HepG2 (cell line): ENCODE measurements around the gene LIN7A. TPM values are rescaled to one million over a fixed set of nuclear protein-coding genes. Genes with fewer than 3 reads are reported as not detected.

Experiments used
- ATAC-seq: fragments of 200-7000 bp; cut with Tn5 transposase; 3 replicates; pipeline ENCODE4 v1.9.1; 2020; ENCODE audit warnings: mild to moderate bottlenecking, moderate library complexity
- BruUV-seq: library from RNA; stranded (reverse); fragments of 400-500 nt; replicated peaks from 2 replicates; lab custom pipeline; 2021; lab: Mats Ljungman, UMichigan
- CTCF ChIA-PET: fragments of 300-600 bp; formaldehyde crosslinking; extraction: SDS; loops from one replicate; lab custom pipeline; 2021; ENCODE audit warnings: low total read pairs, inconsistent platforms, low intra/inter-chr PET ratio; lab: Yijun Ruan, JAX
- POLR2A ChIA-PET: fragments of 350-600 bp; sonication (Branson Sonifier 250); formaldehyde crosslinking; loops from one replicate; lab custom pipeline; 2020; ENCODE audit warnings: antibody characterized with exemption, inconsistent platforms; lab: Yijun Ruan, JAX
- DNase-seq: peaks from one replicate; pipeline ENCODE4 v3.0.0-alpha.2; 2015; ENCODE audit warnings: low spot score
- FAIRE-seq: peaks from 3 replicates; lab custom pipeline; 2011; peaks lifted over from hg19 to GRCh38; lab: Jason Lieb, UNC
- H2AFZ ChIP-seq: one replicate; pipeline ENCODE4 v1.6.1; 2011; ENCODE audit warnings: low read length, inconsistent platforms
- H3K27ac ChIP-seq: fragments of 300-600 bp; 3 replicates; pipeline ENCODE4 v1.8.0; 2011; ENCODE audit warnings: mixed run types, mild to moderate bottlenecking, mixed read lengths, low read length, inconsistent platforms; ENCODE audit not compliant: insufficient read depth; ENCODE audit errors: extremely low read length
- H3K27me3 ChIP-seq, 2 experiments: fragments of 200-600 bp in 1 of 2; 2 replicates in 1 of 2; 3 replicates in 1 of 2; pipeline versions ENCODE4 v1.6.0 to v1.8.0; 2011; ENCODE audit warnings: low read length in 2 of 2, mild to moderate bottlenecking in 2 of 2, moderate library complexity in 2 of 2, inconsistent platforms in 1 of 2; ENCODE audit not compliant: insufficient read depth in 2 of 2, control insufficient read depth in 1 of 2
- H3K36me3 ChIP-seq, 2 experiments: fragments of 200-600 bp in 1 of 2; replicated peaks in 1 of 2; 2 replicates in 1 of 2; 3 replicates in 1 of 2; pipeline versions ENCODE4 v1.5.1 to v1.8.0; 2011; ENCODE audit warnings: low read length in 2 of 2, inconsistent platforms in 1 of 2; ENCODE audit not compliant: insufficient read depth in 2 of 2, control insufficient read depth in 1 of 2
- H3K4me1 ChIP-seq: 2 replicates; pipeline ENCODE4 v1.5.1; 2012; ENCODE audit warnings: low read length, inconsistent platforms; ENCODE audit not compliant: insufficient read depth
- H3K4me2 ChIP-seq: 2 replicates; pipeline ENCODE4 v1.6.0; 2011; ENCODE audit warnings: low read depth, low read length, inconsistent platforms
- H3K4me3 ChIP-seq, 3 experiments: fragments of 200-600 bp in 1 of 3; sonication (generic), shearing (Covaris generic) in 1 of 3; replicated peaks in 1 of 3; 2 replicates each; pipeline ENCODE4 v1.5.1; 2011 to 2016; ENCODE audit warnings: low read length in 3 of 3, inconsistent platforms in 2 of 3, low read depth in 2 of 3, mild to moderate bottlenecking in 2 of 3, control low read depth in 1 of 3, mixed read lengths in 1 of 3; ENCODE audit not compliant: insufficient read depth in 1 of 3
- H3K79me2 ChIP-seq: one replicate; pipeline ENCODE4 v1.6.1; 2011; ENCODE audit warnings: low read length, inconsistent platforms; ENCODE audit not compliant: insufficient read depth
- H3K9ac ChIP-seq: 2 replicates; pipeline ENCODE4 v1.6.0; 2011; ENCODE audit warnings: mild to moderate bottlenecking, low read depth, low read length, inconsistent platforms; ENCODE audit not compliant: insufficient read depth
- H3K9me3 ChIP-seq: 2 replicates; pipeline ENCODE4 v1.5.1; 2012; ENCODE audit warnings: mild to moderate bottlenecking, low read length
- H4K20me1 ChIP-seq: 2 replicates; pipeline ENCODE4 v1.6.0; 2011; ENCODE audit warnings: inconsistent platforms, mild to moderate bottlenecking, low read length, moderate library complexity; ENCODE audit not compliant: insufficient read depth
- CHD4 ChIP-seq: fragments of 200-600 bp; sonication (generic); IDR thresholded peaks from 2 replicates; pipeline ENCODE4 v1.7.0; 2017; ENCODE audit warnings: mild to moderate bottlenecking, low read length, borderline replicate concordance
- FOXA1 ChIP-seq, 2 experiments: fragments of 450-650 bp in 1 of 2; sonication (generic) in 1 of 2; formaldehyde crosslinking in 1 of 2; IDR thresholded peaks; 2 replicates each; pipeline versions ENCODE4 v1.4.0 to v1.6.1; 2016 to 2020; ENCODE audit warnings: missing genetic modification reagents in 1 of 2
- NCOA1 ChIP-seq: sonication (generic); formaldehyde crosslinking; IDR thresholded peaks from 2 replicates; pipeline ENCODE4 v1.9.0; 2021; ENCODE audit warnings: missing genetic modification reagents
- PCBP2 ChIP-seq: fragments of 200-400 bp; formaldehyde crosslinking; optimal IDR thresholded peaks from 2 replicates; pipeline ENCODE3; 2018; ENCODE audit warnings: low read length, low read depth; ENCODE audit not compliant: poor library complexity, severe bottlenecking
- RARA ChIP-seq: IDR thresholded peaks from 2 replicates; pipeline ENCODE4 v1.6.1; 2016; ENCODE audit warnings: missing genetic modification reagents, missing compliant biosample characterization
- SNAI1 ChIP-seq: sonication (generic); formaldehyde crosslinking; IDR thresholded peaks from 2 replicates; pipeline ENCODE4 v1.5.0; 2020; ENCODE audit warnings: mild to moderate bottlenecking, missing genetic modification reagents, borderline replicate concordance
- TCF12 ChIP-seq, 2 experiments: fragments of 450-650 bp in 1 of 2; sonication (generic) in 1 of 2; formaldehyde crosslinking in 1 of 2; IDR thresholded peaks; 2 replicates each; pipeline versions ENCODE4 v1.6.1 to v1.8.0; 2017 to 2022; ENCODE audit warnings: antibody characterized with exemption in 1 of 2, mild to moderate bottlenecking in 1 of 2, missing genetic modification reagents in 1 of 2, moderate library complexity in 1 of 2
- ZBTB42 ChIP-seq: sonication (generic); formaldehyde crosslinking; IDR thresholded peaks from 2 replicates; pipeline ENCODE4 v1.5.0; 2020; ENCODE audit warnings: mild to moderate bottlenecking, missing genetic modification reagents
- ZNF138 ChIP-seq: sonication (generic); formaldehyde crosslinking; IDR thresholded peaks from 2 replicates; pipeline ENCODE4 v1.5.0; 2020; ENCODE audit warnings: mild to moderate bottlenecking, low read depth, missing genetic modification reagents
- ZNF224 ChIP-seq: sonication (generic); formaldehyde crosslinking; IDR thresholded peaks from 2 replicates; pipeline ENCODE4 v1.5.0; 2020; ENCODE audit warnings: mild to moderate bottlenecking, missing genetic modification reagents
- ZSCAN21 ChIP-seq: sonication (generic); formaldehyde crosslinking; IDR thresholded peaks from 2 replicates; pipeline ENCODE4 v1.8.0; 2022; ENCODE audit warnings: mild to moderate bottlenecking, missing genetic modification reagents, moderate library complexity, borderline replicate concordance
- in situ Hi-C: cut with HindIII; loops from 2 replicates; pipeline ENCODE4 v1.10.0; 2017; ENCODE audit warnings: low pct_unique_long_range_greater_than_20kb; ENCODE audit not compliant: extremely low pct_ligation_motif_present
- intact Hi-C: fragments of 100-400 bp; cut with micrococcal nuclease; formaldehyde crosslinking; loops from one replicate; pipeline ENCODE4 v1.10.0; 2022; ENCODE audit not compliant: unreplicated experiment
- polyA plus RNA-seq, 8 experiments: library from polyadenylated mRNA; depleted of rRNA in 3 of 8; stranded (reverse) in 7 of 8; unstranded in 1 of 8; fragments of >200 nt; fragmentation: Illumina TruSeq in 4 of 8; extraction: Trizol in 4 of 8; gene quantifications; 2 replicates each; pipeline versions ENCODE4 v1.2.1 to v1.2.3, GENCODE V29; 2011 to 2016; ENCODE audit warnings: low read depth in 4 of 8, missing spikeins in 1 of 8, mixed read lengths in 1 of 8; ENCODE audit not compliant: insufficient read depth in 1 of 8
- total RNA-seq, 5 experiments: library from RNA; depleted of rRNA; stranded (reverse); fragments of >200 nt; fragmentation: Illumina TruSeq; extraction: Trizol; gene quantifications; 2 replicates each; pipeline ENCODE4 v1.2.3, GENCODE V29; 2016; ENCODE audit warnings: low read depth in 1 of 5
- TF ChIP-seq, protein P1 (sequence below): sonication (generic); formaldehyde crosslinking; conservative IDR thresholded peaks from 2 replicates; pipeline ENCODE4 v1.5.0; 2020; ENCODE audit warnings: missing genetic modification reagents

LIN7A gene
- total and polyA plus RNA-seq, 2 of the 13 experiments (the other 11 are each of a cell fraction or from before 2014, with no cell fraction given): 18.5 to 19.2 TPM

DNA sequence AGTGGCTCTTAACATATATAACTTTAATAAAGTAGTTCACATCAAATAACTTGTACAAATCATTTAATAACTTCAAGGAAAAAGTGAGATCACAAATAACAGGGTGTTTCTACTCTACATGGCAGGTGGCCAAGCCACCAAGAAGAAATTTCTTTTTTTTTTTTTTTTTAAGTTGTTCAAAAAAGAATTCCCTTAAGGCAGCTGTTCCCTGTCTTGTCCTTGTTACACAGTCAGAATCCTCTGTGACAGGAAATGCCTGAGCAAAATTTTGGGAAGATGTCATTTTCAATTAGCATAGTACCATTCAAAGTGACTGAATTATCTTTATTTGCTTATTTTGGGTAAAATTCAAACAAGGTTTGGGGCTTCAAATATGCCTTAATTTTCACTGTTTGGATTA is 79.4 kb downstream of the LIN7A start:
- CTCF ChIA-PET: no interaction called here
- Histone ChIP-seq H3K4me1 (no peaks in the 10 kb centered on the region), H3K27me3 (no peaks in the 10 kb centered on the region), H3K4me2 (no peak overlapping the region), H2AFZ (no peak overlapping the region), H3K27ac (no peak overlapping the region), H4K20me1 (no peaks in the 10 kb centered on the region), H3K36me3 (0 out of 5 replicates have a peak, but pooled peaks cover 0 to 2% of the 10 kb centered on the region in 2 experiments), H3K9ac (no peak overlapping the region), H3K79me2 (no peaks in the 10 kb centered on the region), H3K4me3 (no peak overlapping the region), H3K9me3 (no peaks in the 10 kb centered on the region)
- intact Hi-C loops: no loop called here
- TF ChIP-seq NCOA1 (CRISPR knock-in tag): no peak
- TF ChIP-seq ZNF138 (CRISPR knock-in tag): no peak
- TF ChIP-seq ZNF224: no peak
- TF ChIP-seq PCBP2: no peak
- no peak for TF ChIP-seq CHD4
- TF ChIP-seq RARA: no peak
- TF ChIP-seq, protein P1, sequence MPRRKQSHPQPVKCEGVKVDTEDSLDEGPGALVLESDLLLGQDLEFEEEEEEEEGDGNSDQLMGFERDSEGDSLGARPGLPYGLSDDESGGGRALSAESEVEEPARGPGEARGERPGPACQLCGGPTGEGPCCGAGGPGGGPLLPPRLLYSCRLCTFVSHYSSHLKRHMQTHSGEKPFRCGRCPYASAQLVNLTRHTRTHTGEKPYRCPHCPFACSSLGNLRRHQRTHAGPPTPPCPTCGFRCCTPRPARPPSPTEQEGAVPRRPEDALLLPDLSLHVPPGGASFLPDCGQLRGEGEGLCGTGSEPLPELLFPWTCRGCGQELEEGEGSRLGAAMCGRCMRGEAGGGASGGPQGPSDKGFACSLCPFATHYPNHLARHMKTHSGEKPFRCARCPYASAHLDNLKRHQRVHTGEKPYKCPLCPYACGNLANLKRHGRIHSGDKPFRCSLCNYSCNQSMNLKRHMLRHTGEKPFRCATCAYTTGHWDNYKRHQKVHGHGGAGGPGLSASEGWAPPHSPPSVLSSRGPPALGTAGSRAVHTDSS (CRISPR knock-in tag): no peak
- no peak for TF ChIP-seq TCF12 (IDR thresholded peaks at IDR 0.05)
- no peak for TF ChIP-seq TCF12 (CRISPR knock-in tag; IDR thresholded peaks at IDR 0.05)
- TF ChIP-seq ZSCAN21: no peak
- no peak for TF ChIP-seq FOXA1 (IDR thresholded peaks at IDR 0.05)
- TF ChIP-seq FOXA1 (CRISPR knock-in tag; IDR thresholded peaks at IDR 0.05): no peak
- TF ChIP-seq SNAI1 (CRISPR knock-in tag): no peak
- no peak for TF ChIP-seq ZBTB42 (CRISPR knock-in tag)
- POLR2A ChIA-PET: no interaction called here
- BruUV-seq: no TSS peak
- no peak for DNase-seq
- ATAC-seq: no peak
- no peak for FAIRE-seq
- in situ Hi-C loops: no loop called here
